ENCODE results near the gene DNHD1.

DNHD1 gene

GRCh38 chr11:6538945-6539344 is 41.9 kb downstream of the DNHD1 start:
- no peak for TF ChIP-seq CTCF (conservative IDR thresholded peaks at IDR 0.05)
- TF ChIP-seq ZFX (IDR thresholded peaks at IDR 0.05): no peak
- H3K27ac ChIP-seq: no peak overlapping the region

DNA sequence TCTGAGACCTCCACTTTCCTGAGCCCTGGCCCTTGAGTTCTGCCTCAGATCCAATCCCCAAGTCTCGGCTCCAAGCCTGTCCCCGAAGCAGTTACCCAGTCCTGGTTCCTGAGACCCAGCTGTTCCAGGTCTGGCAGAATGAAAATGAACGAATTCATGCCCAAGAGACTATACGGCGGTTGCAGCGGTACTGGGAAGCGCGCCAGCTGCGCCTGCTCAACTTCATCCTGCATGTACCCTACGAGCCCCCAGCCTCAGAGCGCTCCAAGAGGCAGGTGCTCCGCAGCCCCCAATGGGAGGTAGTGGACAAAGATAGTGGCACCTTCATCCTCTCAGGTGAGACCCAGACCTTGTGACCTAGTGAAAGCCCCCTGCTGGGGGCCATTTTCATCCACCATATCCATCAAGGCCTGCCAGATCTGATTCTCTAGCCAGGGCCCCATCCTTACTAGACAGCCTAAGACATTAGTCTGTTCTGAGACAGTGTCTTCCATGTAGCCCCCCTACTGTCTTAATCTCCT is 42.7 kb downstream of the DNHD1 start:
- no peak overlapping the region for H3K27ac ChIP-seq
- TF ChIP-seq CTCF (conservative IDR thresholded peaks at IDR 0.05): no peak
- no peak for TF ChIP-seq ZFX (IDR thresholded peaks at IDR 0.05)

- H3K27ac ChIP-seq: no peak overlapping the region
- TF ChIP-seq CTCF (conservative IDR thresholded peaks at IDR 0.05): no peak
- TF ChIP-seq ZFX (IDR thresholded peaks at IDR 0.05): no peak
Observed at GRCh38 chr11:6541356-6541755, 44.3 kb downstream of the DNHD1 start.

- no peak overlapping the region for H3K27ac ChIP-seq
- TF ChIP-seq CTCF (conservative IDR thresholded peaks at IDR 0.05): no peak
- TF ChIP-seq ZFX (IDR thresholded peaks at IDR 0.05): no peak
Observed at GRCh38 chr11:6542727-6543126, 45.6 kb downstream of the DNHD1 start.

DNA sequence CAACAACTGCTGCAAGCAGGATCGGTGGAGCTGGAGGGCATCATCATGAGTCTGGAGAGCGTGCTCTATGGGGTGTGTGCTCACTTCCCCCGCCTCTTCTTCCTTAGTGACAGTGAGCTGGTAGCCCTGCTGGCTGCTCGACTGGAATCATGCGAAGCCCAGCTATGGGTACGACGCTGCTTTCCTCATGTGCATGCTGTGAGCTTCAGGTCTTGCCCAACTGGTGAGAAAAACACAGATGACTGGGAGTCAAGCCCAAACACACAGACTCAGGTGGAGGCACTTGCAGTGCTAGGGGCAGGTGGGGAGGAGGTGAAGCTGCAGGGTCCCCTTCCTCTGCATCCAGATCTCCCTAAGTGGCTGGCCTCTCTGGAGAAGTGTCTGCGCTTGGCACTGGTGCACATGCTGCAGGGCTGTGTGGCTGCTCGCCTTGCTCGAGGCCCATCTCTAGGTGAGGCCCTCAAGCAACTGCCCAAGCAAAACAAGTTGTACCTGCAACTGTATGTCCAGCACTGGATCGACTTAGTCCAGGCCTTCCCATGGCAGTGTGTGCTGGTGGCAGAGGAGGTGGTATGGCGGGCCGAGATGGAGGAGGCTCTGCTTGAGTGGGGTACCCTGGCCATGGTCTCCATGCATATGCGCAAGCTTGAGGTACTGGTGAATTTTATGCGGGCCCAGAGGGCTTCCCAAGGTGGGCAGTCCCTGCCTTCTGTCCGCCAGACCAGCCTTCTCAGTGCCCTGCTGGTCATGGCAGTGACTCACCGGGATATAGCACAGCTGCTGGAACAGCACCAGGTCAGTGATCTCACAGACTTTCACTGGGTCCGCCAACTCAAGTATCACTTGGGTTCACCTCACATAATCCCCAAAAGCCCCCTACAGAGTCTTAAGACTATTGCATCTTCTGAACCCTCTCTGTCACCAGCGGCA is 48.1 kb downstream of the DNHD1 start:
- no peak overlapping the region for H3K27ac ChIP-seq
- TF ChIP-seq CTCF (conservative IDR thresholded peaks at IDR 0.05) (no peak), ZFX (IDR thresholded peaks at IDR 0.05) (no peak)

DNA sequence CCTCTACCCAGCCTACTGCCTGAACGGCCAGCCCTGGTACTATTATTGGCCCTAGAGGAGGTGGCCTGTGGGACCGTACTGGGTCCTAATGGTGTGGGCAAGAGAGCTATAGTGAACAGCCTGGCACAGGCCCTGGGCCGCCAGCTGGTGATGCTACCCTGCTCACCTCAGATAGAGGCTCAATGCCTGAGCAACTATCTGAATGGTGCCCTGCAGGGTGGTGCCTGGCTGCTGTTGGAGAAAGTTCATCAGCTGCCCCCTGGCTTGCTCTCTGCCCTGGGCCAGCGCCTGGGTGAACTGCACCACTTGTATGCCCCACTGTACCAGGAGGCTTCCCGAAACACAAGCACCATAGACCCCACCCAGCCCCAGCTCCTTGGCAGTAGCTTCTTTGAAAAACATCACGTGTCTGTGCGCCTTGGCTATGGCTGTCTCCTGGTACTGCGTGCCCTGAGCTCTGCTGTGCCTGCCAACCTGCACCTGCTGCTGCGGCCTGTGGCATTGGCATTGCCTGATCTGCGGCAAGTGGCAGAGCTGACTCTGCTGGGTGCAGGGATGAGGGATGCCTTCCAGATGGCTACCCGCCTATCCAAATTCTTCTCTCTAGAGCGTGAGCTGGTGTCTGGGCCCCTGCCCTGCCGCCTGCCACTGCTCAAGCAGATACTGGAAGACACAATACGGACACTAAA is 49.0 kb downstream of the DNHD1 start:
- no peak overlapping the region for H3K27ac ChIP-seq

More for the DNA sequence above, 49.0 kb downstream of the DNHD1 start:
- TF ChIP-seq CTCF (conservative IDR thresholded peaks at IDR 0.05) (no peak), ZFX (IDR thresholded peaks at IDR 0.05) (no peak)
